Lung (tissue), 12 donors: ENCODE results near the gene DPT. TPM values are rescaled to one million over a fixed set of nuclear protein-coding genes. Genes with fewer than 3 reads are reported as not detected.

Source experiments
- ATAC-seq: fragments of 200-7000 bp; cut with Tn5 transposase; one replicate; pipeline ENCODE4 v1.9.1; 2020; ENCODE audit warnings: moderate number of reproducible peaks; ENCODE audit not compliant: insufficient read depth, low FRiP score
- DNase-seq, 3 donors: peaks; one replicate each; pipeline ENCODE4 v3.0.0-alpha.2; 2013 to 2017
- H3K27ac ChIP-seq, 2 donors: one replicate each; pipeline ENCODE4 v1.5.1; 2013; ENCODE audit warnings: mild to moderate bottlenecking in 2 of 2, moderate library complexity in 2 of 2, control low read depth in 1 of 2, inconsistent platforms in 1 of 2, low read depth in 1 of 2, low read length in 1 of 2
- H3K27me3 ChIP-seq, 3 donors: one replicate each; pipeline ENCODE4 v1.5.1; 2013; ENCODE audit warnings: low read length in 2 of 3; ENCODE audit not compliant: control insufficient read depth in 3 of 3, insufficient read depth in 3 of 3
- H3K36me3 ChIP-seq, 4 donors: one replicate each; pipeline ENCODE4 v1.5.1; 2013; ENCODE audit warnings: low read length in 4 of 4, mild to moderate bottlenecking in 1 of 4, moderate library complexity in 1 of 4; ENCODE audit not compliant: control insufficient read depth in 4 of 4, insufficient read depth in 4 of 4
- H3K4me1 ChIP-seq, 5 donors: one replicate each; pipeline ENCODE4 v1.5.1; 2013; ENCODE audit warnings: low read length in 5 of 5, mild to moderate bottlenecking in 2 of 5, moderate library complexity in 1 of 5; ENCODE audit not compliant: control insufficient read depth in 5 of 5, insufficient read depth in 5 of 5
- H3K4me3 ChIP-seq: one replicate; pipeline ENCODE4 v1.5.1; 2013; ENCODE audit warnings: mild to moderate bottlenecking, control low read depth, moderate library complexity
- H3K9ac ChIP-seq, 2 donors: one replicate each; pipeline ENCODE4 v1.5.1; 2013; ENCODE audit warnings: low read length in 2 of 2, control low read depth in 1 of 2; ENCODE audit not compliant: insufficient read depth in 1 of 2
- H3K9me3 ChIP-seq, 4 donors: one replicate each; pipeline ENCODE4 v1.5.1; 2013; ENCODE audit warnings: low read length in 3 of 4, mild to moderate bottlenecking in 1 of 4, moderate library complexity in 1 of 4; ENCODE audit not compliant: control insufficient read depth in 4 of 4, insufficient read depth in 3 of 4
- CTCF ChIP-seq: IDR thresholded peaks from 2 replicates; pipeline ENCODE4 v1.5.1; 2012; ENCODE audit warnings: mild to moderate bottlenecking; ENCODE audit errors: control extremely low read depth, extremely low read depth
- WGBS, 2 donors: extraction: QIAGEN DNeasy Blood & Tissue Kit; methylation state at CpG; one replicate each; pipeline ENCODE4 v1.1.7; 2013; 5-methylcytosine and 5-hydroxymethylcytosine counted together
- polyA plus RNA-seq, 2 donors: library from polyadenylated mRNA; stranded (reverse); fragments of 200-250 nt; gene quantifications; one replicate each; pipeline ENCODE4 v1.2.1, GENCODE V29; 2013
- total RNA-seq, 2 donors: library from RNA; depleted of rRNA in 1 of 2; stranded (reverse); fragments of >200 nt in 1 of 2; gene quantifications; one replicate each; pipeline ENCODE4 v1.2.1, GENCODE V29; 2014 to 2021
- donor health status: control.
- donor health status: control.
- donor health status: Bipolar disorder and iron deficiency.
- donor health status: healthy.
- donor health status: DM: yes; HTN: yes; CAD: no.

Gene DPT
- total and polyA plus RNA-seq, 4 donors: 3.9 to 9.5 (median 6.4) TPM

DNA sequence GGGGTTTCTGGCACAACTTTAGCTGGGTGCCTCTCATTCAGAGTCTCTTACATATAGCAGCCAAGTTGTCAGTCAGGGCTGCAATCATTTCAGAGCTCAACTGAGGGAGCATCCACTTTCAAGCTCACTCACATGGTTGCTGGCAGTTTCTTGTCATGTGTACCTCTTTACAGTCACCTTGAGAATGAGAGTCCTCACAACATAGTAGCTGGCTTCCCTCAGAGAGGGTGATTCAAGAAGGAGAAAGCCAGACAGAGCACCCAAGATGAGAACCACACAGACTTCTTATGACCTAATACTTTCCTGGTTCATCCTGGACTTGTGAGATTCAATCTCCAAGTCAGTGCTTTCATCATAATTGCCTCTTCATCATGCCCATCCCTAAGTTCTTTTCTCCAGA, 57.2 kb downstream of the DPT start:
- Histone ChIP-seq H3K9me3 (no peaks in the 10 kb centered on the region), H3K27ac (no peak overlapping the region), H3K27me3 (no peaks in the 10 kb centered on the region), H3K4me1 (no peaks in the 10 kb centered on the region), H3K9ac (no peak overlapping the region), H3K4me3 (no peak overlapping the region), H3K36me3 (no peaks in the 10 kb centered on the region)
- TF ChIP-seq CTCF: no peak
- ATAC-seq (no peak), DNase-seq (no peak)

DNA sequence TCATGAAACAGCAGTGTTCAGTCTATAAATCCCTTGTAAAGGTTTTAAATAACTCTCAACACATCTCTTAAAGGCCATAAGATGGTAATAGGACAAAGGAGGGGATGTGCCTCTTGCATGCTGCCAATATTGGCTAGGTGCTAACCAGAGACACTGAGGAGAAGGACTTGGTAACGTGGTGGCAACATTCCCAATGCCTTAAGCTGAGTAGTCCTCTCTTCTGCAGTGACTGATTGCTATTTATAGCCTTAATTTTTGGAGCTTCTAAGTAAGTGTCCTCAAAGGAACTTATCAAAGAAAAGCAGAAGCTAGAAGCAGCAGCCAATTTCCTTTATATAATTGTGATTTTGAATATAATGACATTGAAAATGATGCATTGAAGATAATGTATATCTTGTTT, 63.0 kb downstream of the DPT start:
- no peak for ATAC-seq
- H3K4me1 ChIP-seq: no peaks in the 10 kb centered on the region
- DNase-seq: no peak
- no peaks in the 10 kb centered on the region for H3K27me3 ChIP-seq
- H3K27ac ChIP-seq: no peak overlapping the region
- 89 to 90% methylated on average over 1 of the region's 1 CpG for WGBS, 2 donors
- H3K9ac ChIP-seq: no peak overlapping the region
- H3K4me3 ChIP-seq: no peak overlapping the region
- no peaks in the 10 kb centered on the region for H3K36me3 ChIP-seq
- no peak for TF ChIP-seq CTCF
- no peaks in the 10 kb centered on the region for H3K9me3 ChIP-seq

- DNase-seq: no peak
- TF ChIP-seq CTCF: no peak
- 46 to 48% methylated on average over 3 of the region's 3 CpGs for WGBS, 2 donors
- Histone ChIP-seq H3K36me3 (no peaks in the 10 kb centered on the region), H3K27ac (no peak overlapping the region), H3K9ac (no peak overlapping the region), H3K4me1 (no peaks in the 10 kb centered on the region), H3K4me3 (no peak overlapping the region), H3K27me3 (no peaks in the 10 kb centered on the region), H3K9me3 (no peaks in the 10 kb centered on the region)
- no peak for ATAC-seq
Observed at GRCh38 chr1:168664069-168664834, 64.8 kb downstream of the DPT start.

GRCh38 chr1:168656485-168656884, 72.5 kb downstream of the DPT start:
- Histone ChIP-seq H3K4me3 (no peak overlapping the region), H3K9ac (no peak overlapping the region), H3K27ac (no peak overlapping the region), H3K4me1 (no peaks in the 10 kb centered on the region), H3K27me3 (no peaks in the 10 kb centered on the region), H3K36me3 (no peaks in the 10 kb centered on the region), H3K9me3 (no peaks in the 10 kb centered on the region)
- WGBS, 2 donors: 88 to 95% methylated on average over 1 of the region's 1 CpG
- ATAC-seq: no peak
- no peak for TF ChIP-seq CTCF
- DNase-seq: no peak
